ENCODE data around the gene ANKLE1.
A peak's percentile ranks its signal among the peaks of the same experiment; 100 is the strongest.
"Not testable (repeated sequence)": the region's sequence is repeated elsewhere in the genome, so short reads cannot be mapped to it uniquely, and the experiment has no call there.

Gene ANKLE1

GRCh38 chr19:17286263-17286662 is 4.6 kb downstream of the ANKLE1 start:
- TF ChIP-seq CTCF (IDR thresholded peaks at IDR 0.05), result no peak
- Histone ChIP-seq H3K4me3 (no peak overlapping the region), H3K27ac (no peak overlapping the region)
- no peak for DNase-seq (ENCODE audit: low spot score)

GRCh38 chr19:17286752-17287151 is 5.1 kb downstream of the ANKLE1 start:
- no peak for DNase-seq (ENCODE audit: low spot score)
- no peak overlapping the region for H3K27ac ChIP-seq
- TF ChIP-seq CTCF (IDR thresholded peaks at IDR 0.05), result no peak
- H3K4me3 ChIP-seq, result no peak overlapping the region

GRCh38 chr19:17289489-17289888 is 7.8 kb downstream of the ANKLE1 start:
- Histone ChIP-seq H3K4me3 (no peak overlapping the region), H3K27ac (no peak overlapping the region)
- TF ChIP-seq CTCF (IDR thresholded peaks at IDR 0.05), result no peak
- DNase-seq (ENCODE audit: low spot score), result no peak

- DNase-seq (ENCODE audit: low spot score), result no peak
- peak overlapping the region; percentile 73 for H3K4me3 ChIP-seq
- TF ChIP-seq CTCF (IDR thresholded peaks at IDR 0.05), result peak; percentile 67
- H3K27ac ChIP-seq, result peak overlapping the region; percentile 48 to 84
Observed at GRCh38 chr19:17292301-17293074, 10.8 kb downstream of the ANKLE1 start.

GRCh38 chr19:17293605-17294004 is 11.9 kb downstream of the ANKLE1 start:
- Histone ChIP-seq H3K27ac (no peak overlapping the region), H3K4me3 (no peak overlapping the region)
- no peak for TF ChIP-seq CTCF (IDR thresholded peaks at IDR 0.05)
- DNase-seq (ENCODE audit: low spot score), result no peak

- no peak for TF ChIP-seq CTCF (IDR thresholded peaks at IDR 0.05)
- H3K27ac ChIP-seq, result no peak overlapping the region
- no peak overlapping the region for H3K4me3 ChIP-seq
- DNase-seq (ENCODE audit: low spot score), result no peak
Observed at GRCh38 chr19:17294051-17294891, 12.6 kb downstream of the ANKLE1 start.

GRCh38 chr19:17295551-17295950 is 13.8 kb downstream of the ANKLE1 start:
- not testable (repeated sequence) for H3K4me3 ChIP-seq; H3K27ac ChIP-seq; DNase-seq (ENCODE audit: low spot score)
